GM23338 (cell line): ENCODE measurements around the gene PICK1.

Experiments
- CTCF ChIP-seq, 2 experiments: fragments of 200-600 bp in 1 of 2; sonication (generic) in 1 of 2; conservative IDR thresholded peaks; 2 replicates each; pipeline versions ENCODE4 v1.5.1 to v1.6.1; 2016 to 2017; ENCODE audit warnings: antibody characterized with exemption in 2 of 2, low read depth in 2 of 2, mild to moderate bottlenecking in 2 of 2, moderate library complexity in 1 of 2
- EZH2 ChIP-seq: fragments of 200-600 bp; sonication (generic); IDR thresholded peaks from one replicate; pipeline ENCODE4 v1.8.0; 2017; ENCODE audit warnings: antibody characterized with exemption, mild to moderate bottlenecking, low read depth; ENCODE audit not compliant: unreplicated experiment
- POLR2AphosphoS5 ChIP-seq: IDR thresholded peaks from 2 replicates; pipeline ENCODE4 v1.6.1; 2016; ENCODE audit warnings: antibody characterized with exemption, low read depth

GRCh38 chr22:38079804-38080203, 22.6 kb downstream of the PICK1 start:
- TF ChIP-seq CTCF (conservative IDR thresholded peaks at IDR 0.05; ENCODE audit: low read depth in 2 of 2) (no peak), EZH2 (no peak), POLR2AphosphoS5 (no peak)
